Spinal cord (tissue), 10 donors: ENCODE results near the gene THOC5. TPM values are rescaled to one million over a fixed set of nuclear protein-coding genes. Genes with fewer than 3 reads are reported as not detected.
"Not testable (repeated sequence)": the region's sequence is repeated elsewhere in the genome, so short reads cannot be mapped to it uniquely, and the experiment has no call there.

ENCODE experiments used
- DNase-seq, 6 donors: peaks; one replicate each; pipeline versions ENCODE4 v3.0.0 to v3.0.0-alpha.2; 2013 to 2015; ENCODE audit warnings: low spot score in 6 of 6, low read depth in 4 of 6
- H3K27ac ChIP-seq: one replicate; pipeline ENCODE4 v1.5.1; 2013; ENCODE audit warnings: low read depth, low read length, control low read depth
- H3K27me3 ChIP-seq: one replicate; pipeline ENCODE4 v1.6.1; 2013; ENCODE audit warnings: low read length; ENCODE audit not compliant: control insufficient read depth, insufficient read depth
- H3K36me3 ChIP-seq: one replicate; pipeline ENCODE4 v1.6.1; 2013; ENCODE audit warnings: low read length; ENCODE audit not compliant: control insufficient read depth, insufficient read depth
- H3K4me1 ChIP-seq: one replicate; pipeline ENCODE4 v1.6.1; 2013; ENCODE audit warnings: low read length; ENCODE audit not compliant: control insufficient read depth, insufficient read depth
- H3K4me3 ChIP-seq: one replicate; pipeline ENCODE4 v1.5.1; 2013; ENCODE audit warnings: low read depth, low read length, control low read depth
- H3K9me3 ChIP-seq: one replicate; pipeline ENCODE4 v1.6.1; 2013; ENCODE audit warnings: low read length; ENCODE audit not compliant: control insufficient read depth, insufficient read depth
- WGBS: methylation state at CpG from one replicate; pipeline ENCODE4 v1.1.5; 2013; ENCODE audit warnings: missing lambda C conversion rate; ENCODE audit not compliant: insufficient coverage; 5-methylcytosine and 5-hydroxymethylcytosine counted together
- polyA plus RNA-seq, 2 donors: library from polyadenylated mRNA; unstranded; fragments of 120-200 nt; gene quantifications; one replicate each; pipeline ENCODE4 v1.2.1, GENCODE V29; 2013; ENCODE audit not compliant: insufficient read length in 2 of 2
- total RNA-seq, 2 donors: library from RNA; depleted of rRNA in 1 of 2; stranded (reverse); fragments of 120-200 nt in 1 of 2; fragments of >200 nt in 1 of 2; gene quantifications; one replicate each; pipeline versions ENCODE4 v1.2.3 to v1.2.4, GENCODE V29; 2013 to 2014
- donor health status: healthy.

Gene THOC5
- total and polyA plus RNA-seq, 4 donors: 19.0 to 34.4 (median 32.3) TPM

GRCh38 chr22:29566513-29566912 is 13.0 kb upstream of the THOC5 start:
- H3K9me3 ChIP-seq, H3K27ac ChIP-seq, H3K27me3 ChIP-seq, DNase-seq, H3K4me3 ChIP-seq, H3K4me1 ChIP-seq: not testable (repeated sequence)
- H3K36me3 ChIP-seq: peaks cover 79% of the 10 kb centered on the region
- WGBS: 96% methylated on average over 4 of the region's 7 CpGs

DNA sequence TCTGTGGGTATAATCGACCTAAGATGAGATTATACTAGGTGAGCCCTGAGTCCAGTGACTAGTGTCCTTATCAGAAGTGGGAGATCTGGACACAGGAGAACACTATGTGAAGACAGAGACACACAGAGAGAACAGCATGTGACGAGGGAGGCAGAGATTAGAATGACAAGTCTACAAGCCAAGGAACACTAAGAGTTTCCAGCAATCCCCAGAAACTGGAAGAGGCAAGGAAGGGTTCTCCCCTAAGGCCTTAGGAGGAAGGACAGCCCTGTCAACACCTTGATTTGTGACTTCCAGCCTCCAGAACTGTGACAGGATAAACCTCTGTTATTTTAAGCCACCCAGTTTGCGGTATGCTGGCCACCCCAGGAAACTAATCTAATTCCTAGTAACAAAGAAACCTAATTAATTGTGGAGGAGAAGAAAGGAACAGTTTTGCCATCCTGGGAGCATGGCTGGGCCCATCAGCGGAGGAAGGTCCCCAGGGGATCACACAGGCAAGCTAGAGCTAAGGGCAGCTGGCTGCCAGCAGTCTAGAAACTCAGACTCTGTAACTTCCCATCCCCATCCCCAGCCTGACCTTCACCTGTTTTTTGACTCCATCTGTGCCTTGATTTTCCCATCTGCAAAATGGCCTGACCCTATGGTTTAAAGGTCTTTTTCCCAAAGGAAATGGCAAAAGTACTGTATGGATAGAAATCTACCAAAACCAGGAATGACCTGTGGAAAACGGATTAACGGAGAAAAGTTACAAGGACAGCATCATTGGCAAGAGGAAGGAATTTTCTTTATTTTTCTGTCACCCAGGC is 10.3 kb upstream of the THOC5 start:
- no peak overlapping the region for H3K4me3 ChIP-seq
- H3K36me3 ChIP-seq: peaks cover 80% of the 10 kb centered on the region
- H3K4me1 ChIP-seq: no peaks in the 10 kb centered on the region
- WGBS: 88% methylated on average over 2 of the region's 6 CpGs
- no peak for DNase-seq
- H3K27ac ChIP-seq: no peak overlapping the region
- no peaks in the 10 kb centered on the region for H3K9me3 ChIP-seq
- no peaks in the 10 kb centered on the region for H3K27me3 ChIP-seq

GRCh38 chr22:29559853-29560252 is 6.3 kb upstream of the THOC5 start:
- no peaks in the 10 kb centered on the region for H3K9me3 ChIP-seq
- H3K4me1 ChIP-seq: peaks cover under 1% of the 10 kb centered on the region
- no peak overlapping the region for H3K27ac ChIP-seq
- no peak for DNase-seq
- no peak overlapping the region for H3K4me3 ChIP-seq
- H3K36me3 ChIP-seq: peaks cover 88% of the 10 kb centered on the region
- no peaks in the 10 kb centered on the region for H3K27me3 ChIP-seq
- 95% methylated on average over 2 of the region's 2 CpGs for WGBS

GRCh38 chr22:29559030-29559429 is 5.5 kb upstream of the THOC5 start:
- 94% methylated on average over 6 of the region's 6 CpGs for WGBS
- H3K4me3 ChIP-seq: no peak overlapping the region
- peaks cover 80% of the 10 kb centered on the region for H3K36me3 ChIP-seq
- no peaks in the 10 kb centered on the region for H3K27me3 ChIP-seq
- peaks cover 8% of the 10 kb centered on the region for H3K4me1 ChIP-seq
- H3K27ac ChIP-seq: no peak overlapping the region
- H3K9me3 ChIP-seq: no peaks in the 10 kb centered on the region
- DNase-seq: no peak

DNA sequence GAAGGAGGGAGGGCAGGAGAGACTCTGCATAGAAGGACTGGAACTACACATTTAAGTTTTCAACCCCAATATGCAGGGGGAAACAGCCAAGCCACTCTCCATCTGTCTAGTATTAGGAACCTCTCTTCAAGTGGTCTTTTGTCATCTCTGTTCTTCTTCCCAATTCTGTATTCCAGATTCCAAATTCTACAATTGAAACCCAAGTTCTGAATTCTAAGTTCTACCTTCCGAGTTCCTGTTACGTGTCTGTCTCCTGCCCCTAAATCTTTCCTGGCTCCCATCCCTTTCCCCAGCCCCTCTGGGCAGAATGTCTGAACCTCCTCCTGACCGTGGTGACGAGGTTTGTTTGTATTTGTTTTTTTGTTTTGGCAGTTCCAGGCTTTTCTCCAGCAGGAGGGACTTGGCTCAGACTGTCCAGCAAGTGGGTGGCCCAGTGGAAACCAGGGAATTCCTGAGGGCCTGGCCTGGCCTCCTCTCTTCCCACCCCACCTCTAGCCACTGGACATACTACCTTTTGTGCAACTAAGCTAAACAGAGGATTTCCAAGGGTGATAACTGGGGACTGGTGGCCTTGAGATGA is 1.6 kb upstream of the THOC5 start:
- Histone ChIP-seq H3K4me3 (no peak overlapping the region), H3K4me1 (peaks cover 10% of the 10 kb centered on the region), H3K27me3 (no peaks in the 10 kb centered on the region), H3K27ac (peak overlapping the region; percentile 88), H3K9me3 (no peaks in the 10 kb centered on the region), H3K36me3 (peaks cover 50% of the 10 kb centered on the region)
- 100% methylated on average over 1 of the region's 4 CpGs for WGBS
- DNase-seq: peak in 2 of 6 donors; percentile 17 to 61

GRCh38 chr22:29552357-29552756 is 1.2 kb downstream of the THOC5 start:
- DNase-seq, H3K9me3 ChIP-seq, H3K4me3 ChIP-seq, H3K27me3 ChIP-seq, H3K27ac ChIP-seq: not testable (repeated sequence)
- whole genome bisulfite sequencing: 93% methylated on average over 19 of the region's 33 CpGs
- H3K36me3 ChIP-seq: peaks cover 41% of the 10 kb centered on the region
- peaks cover 10% of the 10 kb centered on the region for H3K4me1 ChIP-seq

- no peak overlapping the region for H3K4me3 ChIP-seq
- no peaks in the 10 kb centered on the region for H3K9me3 ChIP-seq
- WGBS: 88% methylated on average over 3 of the region's 4 CpGs
- H3K27me3 ChIP-seq: no peaks in the 10 kb centered on the region
- DNase-seq: no peak
- no peak overlapping the region for H3K27ac ChIP-seq
- H3K4me1 ChIP-seq: peaks cover 10% of the 10 kb centered on the region
- H3K36me3 ChIP-seq: peaks cover 27% of the 10 kb centered on the region
These were observed 3.6 kb downstream of the THOC5 start for GRCh38 chr22:29550005-29550404.

- H3K4me3 ChIP-seq, H3K27me3 ChIP-seq, H3K4me1 ChIP-seq, H3K9me3 ChIP-seq, DNase-seq, H3K27ac ChIP-seq: not testable (repeated sequence)
- H3K36me3 ChIP-seq: peaks cover 63% of the 10 kb centered on the region
- WGBS: 86% methylated on average over 4 of the region's 8 CpGs
These were observed 8.5 kb downstream of the THOC5 start for GRCh38 chr22:29545045-29545444.

DNA sequence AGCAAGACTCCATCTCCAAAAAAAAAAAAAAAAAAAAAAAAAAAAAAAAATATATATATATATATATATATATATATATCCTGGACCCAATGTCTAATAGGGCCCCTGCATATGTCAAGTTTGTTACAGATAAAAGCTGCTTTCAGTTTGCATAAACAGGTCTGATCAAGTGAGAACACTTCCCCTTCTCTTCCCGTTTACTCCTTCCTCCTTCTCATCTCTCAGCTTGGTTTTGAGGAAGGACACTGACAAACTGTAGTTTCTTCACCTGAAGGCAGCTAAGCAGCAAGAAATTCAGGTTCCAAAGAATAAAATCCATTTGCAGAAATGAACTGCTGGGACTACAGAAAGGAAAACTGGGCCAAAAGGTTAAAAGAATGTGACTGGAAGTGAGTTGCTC is 11.7 kb downstream of the THOC5 start:
- Histone ChIP-seq H3K4me3 (no peak overlapping the region), H3K36me3 (peaks cover 68% of the 10 kb centered on the region), H3K4me1 (no peaks in the 10 kb centered on the region), H3K27ac (no peak overlapping the region), H3K9me3 (no peaks in the 10 kb centered on the region), H3K27me3 (no peaks in the 10 kb centered on the region)
- DNase-seq: no peak
- WGBS: no CpG with 5 or more reads among the region's 1 CpG

GRCh38 chr22:29539105-29539504 is 14.5 kb downstream of the THOC5 start:
- H3K36me3 ChIP-seq: peaks cover 78% of the 10 kb centered on the region
- H3K27me3 ChIP-seq: no peaks in the 10 kb centered on the region
- WGBS: 90% methylated on average over 3 of the region's 3 CpGs
- no peak for DNase-seq
- no peaks in the 10 kb centered on the region for H3K4me1 ChIP-seq
- no peaks in the 10 kb centered on the region for H3K9me3 ChIP-seq
- H3K27ac ChIP-seq: no peak overlapping the region
- H3K4me3 ChIP-seq: no peak overlapping the region
